ENCODE results near the gene LRIT2. TPM values are rescaled to one million over a fixed set of nuclear protein-coding genes. Genes with fewer than 3 reads are reported as not detected.

Gene LRIT2
- total and polyA plus RNA-seq, 9 of the 15 experiments (the other 6 are each of a cell fraction or from before 2014, with no cell fraction given) = not detected

GRCh38 chr10:84267503-84268126 is 42.3 kb upstream of the LRIT2 start (continued):
- no peak for TF ChIP-seq TAF7 (tag; IDR thresholded peaks at IDR 0.05)
- TF ChIP-seq ZNF445 (CRISPR knock-in tag; IDR thresholded peaks at IDR 0.05; ENCODE audit: low read depth) = no peak
- no peak for TF ChIP-seq SAFB2 (IDR thresholded peaks at IDR 0.05; ENCODE audit: borderline replicate concordance, low read depth, low read length, severe bottlenecking)
- TF ChIP-seq E2F4 (CRISPR knock-in tag; IDR thresholded peaks at IDR 0.05; ENCODE audit: low read depth) = no peak
- TF ChIP-seq PBX2 (CRISPR knock-in tag; IDR thresholded peaks at IDR 0.05; ENCODE audit: low read depth) = no peak
- no peak for TF ChIP-seq PBX2 (tag; conservative IDR thresholded peaks at IDR 0.05; ENCODE audit: low read depth)
- TF ChIP-seq HNRNPH1 (optimal IDR thresholded peaks at IDR 0.05; ENCODE audit: low read depth, low read length) = no peak
- TF ChIP-seq NR2C1 (IDR thresholded peaks at IDR 0.05) = no peak
- no peak for TF ChIP-seq NR2C1 (tag; IDR thresholded peaks at IDR 0.05)
- TF ChIP-seq HDGF (IDR thresholded peaks at IDR 0.05) = no peak
- TF ChIP-seq ILK (tag; IDR thresholded peaks at IDR 0.05; ENCODE audit: borderline replicate concordance, low read depth) = no peak
- no peak for TF ChIP-seq MCM5 (IDR thresholded peaks at IDR 0.05; ENCODE audit: low read depth)
- TF ChIP-seq ZNF318 (IDR thresholded peaks at IDR 0.05; ENCODE audit: borderline replicate concordance in 1 of 2, low read depth in 1 of 2) = no peak
- no peak for TF ChIP-seq MAX (CRISPR knock-in tag; IDR thresholded peaks at IDR 0.05)
- no peak for TF ChIP-seq THAP7 (CRISPR knock-in tag; IDR thresholded peaks at IDR 0.05)

Data from K562 (cell line).